Stomach (tissue), 4 donors: ENCODE results near the gene TBATA.

ENCODE experiments used
- POLR2A ChIP-seq, 4 donors: fragments of 450-650 bp; IDR thresholded peaks; one replicate each; pipeline ENCODE4 v1.6.1; 2016; ENCODE audit warnings: antibody characterized with exemption in 4 of 4, control low read depth in 2 of 4, mild to moderate bottlenecking in 1 of 4, moderate library complexity in 1 of 4
- TF ChIP-seq, protein P1 (sequence below), 7 experiments: fragments of 450-650 bp in 4 of 7; fragments of 200-600 bp in 3 of 7; sonication (generic) in 3 of 7; IDR thresholded peaks; one replicate each; pipeline ENCODE4 v1.5.1; 2016 to 2019; ENCODE audit warnings: antibody characterized with exemption in 7 of 7, control low read depth in 2 of 7, mild to moderate bottlenecking in 1 of 7

DNA sequence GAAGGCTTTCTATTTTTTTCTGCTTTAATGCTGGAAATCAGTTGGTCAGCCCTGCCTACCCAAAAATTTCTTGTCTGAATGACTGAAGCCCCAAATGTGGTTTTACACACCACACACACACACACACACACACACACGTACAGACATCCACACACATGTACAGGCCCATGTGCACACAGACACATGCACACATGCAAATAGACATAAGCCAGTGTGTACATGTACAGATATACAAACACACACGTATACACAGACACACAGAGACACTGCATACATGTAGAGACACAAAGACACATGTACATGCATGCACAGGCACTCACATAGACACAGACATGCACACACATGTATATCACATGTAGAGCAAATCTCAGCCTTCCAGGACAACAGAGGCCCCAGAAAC, 54.2 kb downstream of the TBATA start:
- TF ChIP-seq, protein P1, sequence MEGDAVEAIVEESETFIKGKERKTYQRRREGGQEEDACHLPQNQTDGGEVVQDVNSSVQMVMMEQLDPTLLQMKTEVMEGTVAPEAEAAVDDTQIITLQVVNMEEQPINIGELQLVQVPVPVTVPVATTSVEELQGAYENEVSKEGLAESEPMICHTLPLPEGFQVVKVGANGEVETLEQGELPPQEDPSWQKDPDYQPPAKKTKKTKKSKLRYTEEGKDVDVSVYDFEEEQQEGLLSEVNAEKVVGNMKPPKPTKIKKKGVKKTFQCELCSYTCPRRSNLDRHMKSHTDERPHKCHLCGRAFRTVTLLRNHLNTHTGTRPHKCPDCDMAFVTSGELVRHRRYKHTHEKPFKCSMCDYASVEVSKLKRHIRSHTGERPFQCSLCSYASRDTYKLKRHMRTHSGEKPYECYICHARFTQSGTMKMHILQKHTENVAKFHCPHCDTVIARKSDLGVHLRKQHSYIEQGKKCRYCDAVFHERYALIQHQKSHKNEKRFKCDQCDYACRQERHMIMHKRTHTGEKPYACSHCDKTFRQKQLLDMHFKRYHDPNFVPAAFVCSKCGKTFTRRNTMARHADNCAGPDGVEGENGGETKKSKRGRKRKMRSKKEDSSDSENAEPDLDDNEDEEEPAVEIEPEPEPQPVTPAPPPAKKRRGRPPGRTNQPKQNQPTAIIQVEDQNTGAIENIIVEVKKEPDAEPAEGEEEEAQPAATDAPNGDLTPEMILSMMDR (IDR thresholded peaks at IDR 0.05), result no peak
- no peak for TF ChIP-seq POLR2A (IDR thresholded peaks at IDR 0.05)
